ENCODE measurements around the gene CAPNS2.
"Not testable (repeated sequence)": the region's sequence is repeated elsewhere in the genome, so short reads cannot be mapped to it uniquely, and the experiment has no call there.

Gene CAPNS2

GRCh38 chr16:55613613-55614335 lies 47.3 kb downstream of the CAPNS2 start:
- DNase-seq (ENCODE audit: low read depth): no peak
- H3K4me3 ChIP-seq (ENCODE audit: low read depth, low read length): no peak overlapping the region
- no peak for TF ChIP-seq CTCF (IDR thresholded peaks at IDR 0.05; ENCODE audit: low read depth, low read length, missing control alignments)
- in situ Hi-C loops (cut with HindIII; ENCODE audit: low sequenced_read_pairs): no loop called here

GRCh38 chr16:55615071-55615470 lies 48.6 kb downstream of the CAPNS2 start:
- no peak overlapping the region for H3K4me3 ChIP-seq (ENCODE audit: low read depth, low read length)
- in situ Hi-C loops (cut with HindIII; ENCODE audit: low sequenced_read_pairs): no loop called here
- DNase-seq (ENCODE audit: low read depth): no peak
- TF ChIP-seq CTCF (IDR thresholded peaks at IDR 0.05; ENCODE audit: low read depth, low read length, missing control alignments): no peak

GRCh38 chr16:55615670-55616069 lies 49.2 kb downstream of the CAPNS2 start:
- H3K4me3 ChIP-seq (ENCODE audit: low read depth, low read length); DNase-seq (ENCODE audit: low read depth); in situ Hi-C loops (cut with HindIII; ENCODE audit: low sequenced_read_pairs): not testable (repeated sequence)

Data from astrocyte of the cerebellum (primary cell).